GM12892 (cell line): ENCODE results near the gene CEMIP.

Source experiments
- POLR2A ChIP-seq: IDR thresholded peaks from 2 replicates; pipeline ENCODE4 v1.6.1; 2011; ENCODE audit warnings: low read depth, low read length, control low read depth
- POLR2AphosphoS5 ChIP-seq: IDR thresholded peaks from 2 replicates; pipeline ENCODE4 v1.6.1; 2011; ENCODE audit warnings: low read depth, low read length, control low read depth
- TAF1 ChIP-seq: IDR thresholded peaks from 2 replicates; pipeline ENCODE4 v1.6.1; 2011; ENCODE audit warnings: low read depth, mild to moderate bottlenecking, control low read depth, low read length, borderline replicate concordance

GRCh38 chr15:80999623-81000036 is 220.5 kb downstream of the CEMIP start:
- TF ChIP-seq POLR2A (peak; percentile 54; the same call in 1 of the 2 replicates), TAF1 (no peak), POLR2AphosphoS5 (0 out of 2 replicates have a peak, but pooled peaks have one; percentile 26)
